Measurements from ENCODE around the gene GFRAL.
"Not testable (repeated sequence)": the region's sequence is repeated elsewhere in the genome, so short reads cannot be mapped to it uniquely, and the experiment has no call there.

GFRAL gene

DNA sequence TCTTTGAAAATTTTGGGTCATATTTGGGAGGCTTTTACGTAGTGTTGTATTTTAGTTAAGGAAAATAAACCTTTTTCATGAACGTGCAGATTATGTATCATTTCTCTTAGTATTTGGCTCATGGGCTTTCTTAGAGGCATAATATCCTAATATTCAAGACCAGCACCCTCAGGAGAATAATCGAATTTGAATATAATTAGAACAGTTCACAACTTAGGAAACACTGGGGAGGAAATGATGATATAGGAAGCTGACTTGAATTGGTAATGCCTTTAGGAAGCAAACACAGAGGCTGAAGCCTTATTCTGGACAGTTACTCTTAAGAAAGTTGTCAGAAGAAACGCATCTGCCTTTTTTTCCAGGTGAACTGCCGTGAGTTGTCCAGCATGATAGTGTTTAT is at the start of gene GFRAL:
TSS of gene GFRAL (plus strand) at position 301 of the 400 bp plus-strand sequence. CDS start at position 387, 86 bp downstream.
- DNase-seq (ENCODE audit: low read depth): no peak

GRCh38 chr6:55277646-55278045 is 49.6 kb upstream of the GFRAL start:
- DNase-seq (ENCODE audit: low read depth): no peak

- DNase-seq (ENCODE audit: low read depth): no peak
These were observed 46.1 kb upstream of the GFRAL start for GRCh38 chr6:55281215-55281614.

DNA sequence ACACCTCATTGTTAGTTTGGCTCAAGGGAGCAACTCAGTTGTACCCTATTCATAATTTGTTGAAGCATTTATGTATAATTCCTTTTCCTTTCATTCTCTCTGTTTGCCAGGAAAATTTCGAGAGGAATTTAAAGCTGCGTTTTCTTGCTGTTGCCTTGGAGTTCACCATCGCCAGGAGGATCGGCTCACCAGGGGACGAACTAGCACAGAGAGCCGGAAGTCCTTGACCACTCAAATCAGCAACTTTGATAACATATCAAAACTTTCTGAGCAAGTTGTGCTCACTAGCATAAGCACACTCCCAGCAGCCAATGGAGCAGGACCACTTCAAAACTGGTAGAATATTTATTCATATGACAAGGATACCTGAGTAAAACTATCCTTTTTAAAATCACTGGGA is 45.2 kb upstream of the GFRAL start:
- DNase-seq (ENCODE audit: low read depth): no peak

DNA sequence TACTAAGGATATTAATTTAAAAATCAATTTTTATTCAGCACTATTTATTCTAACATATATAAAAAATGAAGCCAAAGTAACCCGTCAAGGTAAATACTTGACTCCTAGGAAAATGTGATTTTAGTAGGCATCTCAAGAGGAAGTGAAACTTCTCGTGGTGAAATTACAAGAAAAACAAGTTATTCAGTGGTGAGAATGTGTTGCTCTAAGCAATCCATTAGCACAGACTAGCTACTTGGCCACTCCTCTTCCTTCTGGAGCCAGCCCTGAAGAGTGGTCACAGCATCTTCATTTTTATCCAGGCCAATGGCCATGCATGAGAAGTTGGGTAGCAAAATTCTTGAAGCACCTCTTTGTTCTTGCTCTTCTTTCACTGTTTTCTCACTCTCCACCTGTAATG is 40.4 kb upstream of the GFRAL start:
- DNase-seq (ENCODE audit: low read depth): no peak

GRCh38 chr6:55290736-55291135 is 36.5 kb upstream of the GFRAL start:
- DNase-seq (ENCODE audit: low read depth): no peak

GRCh38 chr6:55293116-55293515 is 34.2 kb upstream of the GFRAL start:
- DNase-seq (ENCODE audit: low read depth): peak; percentile 7

GRCh38 chr6:55297214-55297613 is 30.1 kb upstream of the GFRAL start:
- DNase-seq (ENCODE audit: low read depth): not testable (repeated sequence)

DNA sequence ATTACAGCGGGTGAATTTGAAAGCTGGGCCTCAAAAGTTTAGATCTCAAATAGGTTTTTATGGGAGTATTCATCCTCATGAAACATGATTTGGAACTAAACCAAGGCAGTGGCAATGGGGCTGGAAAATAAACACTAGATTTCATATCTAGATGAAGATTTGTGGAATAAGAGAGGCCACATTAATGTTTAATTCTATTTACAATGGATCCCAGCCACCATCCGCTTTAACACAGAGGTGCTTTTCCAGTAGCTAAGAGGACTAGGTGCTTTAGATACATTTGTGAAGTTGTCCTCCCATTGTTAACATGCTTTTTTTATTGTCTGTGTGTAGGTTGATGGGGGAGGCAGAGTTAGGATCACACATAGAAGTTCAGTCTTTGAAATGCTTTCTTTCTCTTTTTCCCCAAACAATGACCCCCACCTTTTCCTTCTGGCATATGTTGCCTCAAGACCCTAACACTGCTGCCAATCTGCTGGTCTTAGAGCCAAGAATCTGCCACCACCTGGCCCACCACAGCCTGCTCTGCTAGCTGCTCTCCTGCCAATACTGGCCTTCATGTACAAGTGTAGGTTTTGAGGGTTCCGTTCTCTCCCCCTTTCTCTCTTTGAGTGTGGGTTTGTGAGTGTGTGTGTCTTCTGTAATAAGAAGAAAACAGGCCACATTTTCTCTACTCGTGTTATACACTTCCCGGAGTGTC is 27.8 kb upstream of the GFRAL start:
- DNase-seq (ENCODE audit: low read depth): no peak

- no peak for DNase-seq (ENCODE audit: low read depth)
These were observed 22.5 kb upstream of the GFRAL start for GRCh38 chr6:55304747-55305146.

- no peak for DNase-seq (ENCODE audit: low read depth)
These were observed 7.1 kb upstream of the GFRAL start for GRCh38 chr6:55319961-55320695.

- no peak for DNase-seq (ENCODE audit: low read depth)
These were observed 6.6 kb upstream of the GFRAL start for GRCh38 chr6:55320696-55321086.

GRCh38 chr6:55377150-55377549 is 49.9 kb downstream of the GFRAL start:
- no peak for DNase-seq (ENCODE audit: low read depth)

DNA sequence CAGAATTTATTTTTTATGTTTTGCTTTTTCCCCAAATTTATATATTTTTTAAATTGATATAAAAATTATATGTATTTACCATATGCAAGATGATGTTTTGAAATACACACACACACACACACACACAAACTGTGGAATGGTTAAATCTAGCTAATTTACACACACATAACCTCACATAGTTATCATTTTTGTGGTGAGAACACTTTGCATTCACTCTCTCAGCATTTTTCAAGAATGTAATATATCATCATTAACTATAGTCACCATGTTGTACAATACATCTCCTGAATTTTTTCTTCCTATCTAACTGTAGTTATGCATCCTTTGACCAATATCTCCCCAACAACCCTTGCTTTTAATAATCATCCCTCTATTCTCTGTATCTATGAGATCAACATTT is 52.2 kb downstream of the GFRAL start:
- DNase-seq (ENCODE audit: low read depth): no peak

DNA sequence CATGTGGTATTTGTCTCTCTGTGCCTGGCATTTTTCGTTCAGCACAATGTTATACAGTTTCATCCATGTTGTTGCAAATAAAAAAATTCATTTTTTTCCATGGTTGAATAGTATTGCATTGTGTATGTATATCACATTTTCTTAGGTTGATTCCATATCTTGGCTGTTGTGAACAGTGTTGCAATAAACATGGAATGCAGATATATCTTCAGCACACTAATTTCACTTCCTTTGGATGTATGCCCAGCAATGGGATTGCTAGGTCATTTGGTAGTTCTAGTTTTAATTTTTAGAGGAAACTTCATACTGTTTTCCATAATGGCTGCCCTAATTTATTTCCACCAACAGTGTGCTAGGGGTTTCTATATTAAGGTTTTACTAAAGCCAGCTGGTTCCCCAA is 52.6 kb downstream of the GFRAL start:
- DNase-seq (ENCODE audit: low read depth): no peak

DNA sequence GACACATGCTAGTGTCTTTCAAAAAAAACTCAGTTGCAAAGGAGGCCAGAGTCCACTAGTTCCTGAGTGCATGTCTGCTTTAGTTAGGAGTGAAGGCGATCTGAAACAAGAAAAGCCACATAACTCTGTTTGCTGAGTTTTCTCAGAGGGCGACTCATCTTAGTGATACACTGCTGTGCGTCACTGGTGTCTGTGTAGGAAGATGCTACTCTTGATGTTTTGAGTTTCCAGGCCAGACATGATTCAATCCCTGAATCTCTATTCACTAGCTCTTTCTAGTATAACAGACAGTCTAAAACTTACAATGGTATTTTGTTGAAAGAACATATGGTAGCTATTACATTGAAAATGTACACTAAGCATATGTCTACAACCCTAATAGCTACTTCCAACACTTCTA is 60.9 kb downstream of the GFRAL start:
- no peak for DNase-seq (ENCODE audit: low read depth)

- no peak for DNase-seq (ENCODE audit: low read depth)
These were observed 68.6 kb downstream of the GFRAL start for GRCh38 chr6:55395871-55396270.

DNA sequence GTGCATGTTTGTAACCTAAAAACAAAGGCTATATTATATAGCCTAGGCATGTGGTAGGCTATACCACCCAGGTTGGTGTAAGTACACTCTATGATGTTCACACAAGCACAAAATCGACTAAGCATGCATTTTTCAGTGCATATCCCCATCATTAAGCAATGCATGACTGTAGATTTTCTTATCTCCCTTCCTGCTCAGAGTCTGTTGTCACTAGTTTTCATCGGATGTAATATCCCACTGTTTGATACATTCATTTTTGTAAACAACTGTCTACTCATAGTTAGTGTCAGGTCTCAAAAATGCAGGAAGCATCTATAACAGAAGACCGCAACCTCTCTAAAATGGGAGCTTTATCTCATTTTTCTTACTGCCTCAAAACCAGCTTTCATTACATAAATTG is 70.7 kb downstream of the GFRAL start:
- DNase-seq (ENCODE audit: low read depth): no peak

GRCh38 chr6:55399351-55399750 is 72.1 kb downstream of the GFRAL start:
- no peak for DNase-seq (ENCODE audit: low read depth)

GRCh38 chr6:55405474-55406235 is 78.4 kb downstream of the GFRAL start:
- DNase-seq (ENCODE audit: low read depth): no peak

DNA sequence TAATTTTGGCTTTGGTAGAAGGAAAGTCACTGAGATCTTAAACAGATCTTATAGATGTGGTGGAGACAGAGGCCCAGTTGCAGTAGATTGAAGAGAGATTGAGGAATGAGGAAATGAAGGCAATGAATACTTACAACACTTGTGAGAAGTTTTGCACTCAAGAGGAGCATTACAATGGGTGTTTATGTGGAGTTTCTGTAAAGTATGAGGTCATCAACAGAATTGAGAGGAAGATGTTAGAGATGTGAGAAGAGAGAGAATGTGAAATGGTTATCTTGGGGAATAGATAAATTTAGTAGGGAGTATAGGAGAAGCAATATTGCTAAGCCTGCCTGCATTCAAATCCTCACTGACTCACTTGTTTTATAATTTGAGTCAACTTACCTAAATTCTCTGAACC is 83.4 kb downstream of the GFRAL start:
- no peak for DNase-seq (ENCODE audit: low read depth)

DNA sequence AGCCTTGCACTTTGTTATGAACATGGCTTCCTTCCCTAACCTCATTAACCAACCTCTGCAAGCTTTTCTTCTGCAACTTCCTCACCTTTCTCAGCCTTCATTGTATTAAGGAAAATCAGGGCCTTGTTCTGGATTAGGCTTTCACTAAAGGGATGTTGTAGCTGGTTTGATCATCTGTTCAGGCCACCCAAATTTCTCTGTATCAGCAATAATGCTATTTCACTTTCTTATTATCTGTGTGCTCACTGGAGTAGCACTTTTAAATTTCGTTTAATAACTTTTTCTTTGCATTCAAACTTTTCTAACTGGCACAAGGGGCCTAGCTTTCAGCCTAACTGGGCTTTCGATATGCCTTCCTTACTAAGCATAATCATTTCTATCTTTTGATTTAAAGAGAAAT is 96.7 kb downstream of the GFRAL start:
- DNase-seq (ENCODE audit: low read depth): no peak
